Left lung (tissue), 10 donors: ENCODE data around the gene NFE2L3. TPM values are rescaled to one million over a fixed set of nuclear protein-coding genes. Genes with fewer than 3 reads are reported as not detected.
A peak's percentile ranks its signal among the peaks of the same experiment; 100 is the strongest.

ENCODE experiments used
- ATAC-seq: fragments of 200-7000 bp; cut with Tn5 transposase; one replicate; pipeline ENCODE4 v1.9.1; 2020; ENCODE audit warnings: moderate library complexity
- DNase-seq, 4 donors: peaks; one replicate each; pipeline ENCODE4 v3.0.0-alpha.2; 2013 to 2020
- H3K27ac ChIP-seq, 2 donors: fragments of 200-600 bp; sonication (generic) in 1 of 2; one replicate each; pipeline versions ENCODE4 v1.5.0 to v1.8.0; 2020 to 2021
- H3K27me3 ChIP-seq, 2 donors: fragments of 200-600 bp; sonication (generic) in 1 of 2; one replicate each; pipeline versions ENCODE4 v1.5.0 to v1.8.0; 2020 to 2021
- H3K36me3 ChIP-seq, 2 donors: fragments of 200-600 bp; sonication (generic) in 1 of 2; one replicate each; pipeline versions ENCODE4 v1.5.0 to v1.8.0; 2020 to 2021
- H3K4me1 ChIP-seq, 2 donors: fragments of 200-600 bp; one replicate each; pipeline ENCODE4 v1.8.0; 2021
- H3K4me3 ChIP-seq, 2 donors: fragments of 200-600 bp; sonication (generic) in 1 of 2; one replicate each; pipeline versions ENCODE4 v1.5.0 to v1.8.0; 2020 to 2021; ENCODE audit warnings: mild to moderate bottlenecking in 1 of 2
- H3K9me3 ChIP-seq, 2 donors: fragments of 200-600 bp; sonication (generic) in 1 of 2; one replicate each; pipeline versions ENCODE4 v1.5.0 to v1.8.0; 2020 to 2021
- CTCF ChIP-seq, 2 donors: fragments of 200-600 bp; sonication (generic) in 1 of 2; IDR thresholded peaks; one replicate each; pipeline versions ENCODE4 v1.5.0 to v1.8.0; 2021; ENCODE audit warnings: antibody characterized with exemption in 2 of 2
- intact Hi-C, 2 donors: fragments of 100-400 bp; cut with DNase I; formaldehyde crosslinking; loops; one replicate each; pipeline versions ENCODE4 v1.11.2 to v1.14.2; 2022
- polyA plus RNA-seq, 6 donors: library from polyadenylated mRNA; unstranded; fragments of 120-200 nt; gene quantifications; one replicate each; pipeline ENCODE4 v1.2.1, GENCODE V29; 2013; ENCODE audit not compliant: insufficient read length in 6 of 6
- total RNA-seq, 2 donors: library from RNA; stranded (reverse); fragmentation: NEBNext Ultra II Directional; extraction: Animal tissue kit (Norgen Biotek cat#: 25700); gene quantifications; one replicate each; pipeline ENCODE4 v1.2.1, GENCODE V29; 2021
- donor health status: DM: no; HTN: yes; CAD: no.
- donor health status: DM: no; HTN: no; CAD: no.

The NFE2L3 gene
- total and polyA plus RNA-seq, 8 donors = 4.9 to 20.8 (median 19.1) TPM

DNA sequence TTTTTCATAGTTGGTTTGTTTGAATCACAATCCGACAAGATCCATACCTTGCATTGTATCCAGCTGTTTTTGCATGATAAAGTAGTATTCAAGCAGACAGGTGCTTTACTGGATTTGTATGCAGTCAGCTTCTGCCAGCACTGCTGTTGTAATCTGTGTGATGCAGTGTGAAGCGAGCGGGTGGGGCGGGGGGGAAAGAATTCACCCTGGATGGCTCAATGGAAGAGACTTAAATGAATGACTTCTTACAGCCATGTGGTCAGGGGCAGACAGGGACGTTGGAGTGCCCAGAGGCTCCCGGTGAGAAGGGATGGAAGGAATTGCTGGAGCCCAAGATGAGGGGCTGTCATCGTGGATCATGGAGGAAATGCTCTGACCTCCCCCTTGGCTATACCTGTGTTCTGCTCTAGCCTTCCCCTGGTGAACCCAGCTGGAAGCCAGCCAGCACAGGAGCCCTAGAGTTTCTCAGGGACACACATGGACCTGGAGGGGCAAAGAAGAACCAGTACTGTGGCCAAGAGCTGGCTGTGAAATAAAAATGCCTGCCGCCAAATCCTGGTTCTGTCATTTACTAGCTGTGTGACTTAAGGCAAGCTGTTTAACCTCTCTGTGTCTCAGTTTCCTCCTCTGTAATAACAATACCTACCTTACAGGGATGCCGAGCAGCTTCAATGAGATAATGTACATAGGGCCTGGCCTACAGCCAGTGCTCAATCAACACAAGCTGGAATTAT is 14.1 kb downstream of the NFE2L3 start:
- Histone ChIP-seq H3K4me1 (no peaks in the 10 kb centered on the region), H3K27me3 (no peaks in the 10 kb centered on the region), H3K27ac (no peak overlapping the region), H3K36me3 (peaks cover 0 to 6% of the 10 kb centered on the region in 2 donors), H3K4me3 (no peak overlapping the region), H3K9me3 (peaks cover 0 to 5% of the 10 kb centered on the region in 2 donors)
- DNase-seq (no peak), ATAC-seq (no peak)
- no peak for TF ChIP-seq CTCF (IDR thresholded peaks at IDR 0.05)
- intact Hi-C loops = no loop called here

DNA sequence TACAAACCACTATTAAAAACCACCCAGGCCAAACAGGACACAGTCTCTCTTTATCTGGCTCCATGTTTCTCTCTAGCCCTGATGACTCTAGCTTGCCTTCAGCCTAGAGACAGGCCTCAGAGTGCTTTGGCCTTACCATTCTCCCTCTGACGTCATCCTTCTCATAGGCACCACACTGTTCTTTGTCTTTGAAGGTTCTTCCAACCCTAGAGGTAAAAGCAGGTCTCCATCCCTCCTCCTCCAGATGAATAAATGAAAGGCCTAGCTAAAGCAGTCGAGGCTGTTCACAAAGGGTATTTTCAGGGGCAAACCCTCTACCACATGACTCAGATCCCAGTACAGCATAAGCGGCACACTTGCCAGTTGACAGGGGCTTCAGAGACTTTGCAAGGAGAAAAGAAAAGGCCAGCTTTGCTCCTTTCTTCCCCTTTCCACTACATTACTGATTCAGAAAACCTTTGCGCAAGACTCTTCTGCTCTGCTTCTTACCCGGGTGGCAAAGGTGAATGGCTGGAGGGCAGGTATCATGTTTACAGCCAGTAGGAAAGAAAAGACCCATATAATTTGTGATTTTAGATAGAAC is 14.8 kb downstream of the NFE2L3 start:
- no peak overlapping the region for H3K27ac ChIP-seq
- H3K4me1 ChIP-seq = no peaks in the 10 kb centered on the region
- H3K36me3 ChIP-seq = peaks cover 0 to 6% of the 10 kb centered on the region in 2 donors
- no peak overlapping the region for H3K4me3 ChIP-seq
- no peaks in the 10 kb centered on the region for H3K27me3 ChIP-seq
- ATAC-seq (no peak), DNase-seq (no peak)
- intact Hi-C loops = no loop called here
- H3K9me3 ChIP-seq = peaks cover 0 to 5% of the 10 kb centered on the region in 2 donors
- TF ChIP-seq CTCF (IDR thresholded peaks at IDR 0.05) = no peak

- Histone ChIP-seq H3K36me3 (peaks cover 0 to 6% of the 10 kb centered on the region in 2 donors), H3K27me3 (no peaks in the 10 kb centered on the region), H3K4me1 (no peaks in the 10 kb centered on the region), H3K9me3 (peaks cover 0 to 5% of the 10 kb centered on the region in 2 donors), H3K4me3 (no peak overlapping the region), H3K27ac (no peak overlapping the region)
- ATAC-seq (peak; percentile 38), DNase-seq (no peak)
- no peak for TF ChIP-seq CTCF (IDR thresholded peaks at IDR 0.05)
- intact Hi-C loops = no loop called here
These were observed 15.4 kb downstream of the NFE2L3 start for GRCh38 chr7:26167303-26167934.

DNA sequence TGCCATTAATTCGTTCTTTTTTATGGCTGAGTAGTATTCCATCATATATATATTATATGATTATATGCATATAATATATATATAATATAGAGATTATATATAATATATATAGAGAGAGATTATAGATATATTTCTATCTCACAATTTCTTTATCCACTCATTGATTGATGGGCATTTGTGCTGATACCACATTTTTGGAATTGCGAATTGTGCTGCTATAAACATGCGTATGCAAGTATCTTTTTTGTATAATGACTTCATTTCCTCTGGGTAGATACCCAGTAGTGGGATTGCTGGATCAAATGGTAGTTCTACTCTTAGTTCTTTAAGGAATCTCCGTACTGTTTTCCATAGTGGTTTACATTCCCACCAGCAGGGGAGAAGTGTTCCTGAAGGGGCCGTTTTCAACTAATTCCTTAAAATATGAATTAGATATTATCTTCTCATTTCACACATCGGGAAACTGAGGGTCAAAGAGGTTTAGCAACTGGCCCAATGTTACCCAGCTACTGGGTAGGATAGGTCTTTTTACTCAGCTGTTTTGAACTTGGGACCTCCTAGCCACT is 16.5 kb downstream of the NFE2L3 start:
- no peaks in the 10 kb centered on the region for H3K4me1 ChIP-seq
- peaks cover 0 to 5% of the 10 kb centered on the region in 2 donors for H3K9me3 ChIP-seq
- no peak overlapping the region for H3K4me3 ChIP-seq
- TF ChIP-seq CTCF (IDR thresholded peaks at IDR 0.05) = no peak
- no peak for ATAC-seq
- no peak overlapping the region for H3K27ac ChIP-seq
- intact Hi-C loops = no loop called here
- H3K27me3 ChIP-seq = no peaks in the 10 kb centered on the region
- DNase-seq = no peak
- H3K36me3 ChIP-seq = peaks cover 0 to 6% of the 10 kb centered on the region in 2 donors

DNA sequence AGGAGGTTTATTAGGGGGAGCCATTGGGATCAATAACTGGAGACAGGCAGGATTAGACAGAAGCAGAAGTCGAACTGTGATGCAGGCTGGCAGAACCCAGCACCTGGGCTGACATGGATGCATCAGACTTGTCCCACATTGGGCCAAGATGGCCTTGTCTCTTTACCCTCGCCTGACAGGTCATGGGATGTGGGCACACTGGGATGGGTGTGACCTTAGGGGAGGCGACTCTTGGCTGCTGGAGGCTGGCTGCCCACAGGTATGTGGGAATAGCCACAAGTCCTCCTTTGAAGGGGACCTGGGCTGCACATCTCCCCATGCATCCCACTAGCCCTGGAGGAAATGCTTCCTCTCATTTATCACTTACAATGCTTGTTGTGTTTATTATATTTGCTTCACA is 17.3 kb downstream of the NFE2L3 start:
- H3K36me3 ChIP-seq = peaks cover 0 to 6% of the 10 kb centered on the region in 2 donors
- H3K4me1 ChIP-seq = no peaks in the 10 kb centered on the region
- TF ChIP-seq CTCF (IDR thresholded peaks at IDR 0.05) = no peak
- ATAC-seq (no peak), DNase-seq (no peak)
- intact Hi-C loops = no loop called here
- no peak overlapping the region for H3K4me3 ChIP-seq
- no peaks in the 10 kb centered on the region for H3K9me3 ChIP-seq
- no peaks in the 10 kb centered on the region for H3K27me3 ChIP-seq
- H3K27ac ChIP-seq = no peak overlapping the region
